GM10248 (cell line): ENCODE data around the gene GATA2.

Source experiments
- CTCF ChIA-PET: fragments of 300-600 bp; sonication (Branson Sonifier 250); formaldehyde crosslinking; extraction: SDS; loops from one replicate; lab custom pipeline; 2021; ENCODE audit warnings: antibody characterized with exemption; lab: Yijun Ruan, JAX
- POLR2A ChIA-PET: fragments of 350-650 bp; sonication (Branson Sonifier 250); formaldehyde crosslinking; extraction: SDS; loops from one replicate; lab custom pipeline; 2020; ENCODE audit warnings: antibody characterized with exemption; lab: Yijun Ruan, JAX
- DNase-seq: peaks from one replicate; pipeline ENCODE4 v3.0.0; 2012; ENCODE audit errors: extremely low spot score
- TF ChIP-seq, protein P1 (sequence below): IDR thresholded peaks from 2 replicates; pipeline ENCODE4 v1.5.1; 2012; ENCODE audit warnings: mild to moderate bottlenecking, low read depth; ENCODE audit errors: extremely low read depth, missing control alignments, control extremely low read depth

Gene GATA2

DNA sequence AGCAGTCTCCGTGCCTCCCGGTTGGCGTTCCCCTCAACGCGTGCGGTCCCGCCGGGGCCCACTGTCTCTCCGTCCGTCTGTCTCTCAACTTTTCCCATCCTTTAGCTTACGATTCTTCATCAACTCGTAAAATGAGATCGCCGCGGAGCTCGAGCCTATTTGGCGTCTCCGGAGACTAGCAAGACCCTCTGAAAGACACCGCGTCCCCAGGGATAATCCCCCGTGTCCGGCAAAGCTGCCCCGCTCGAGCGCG lies 3.4 kb downstream of the GATA2 start:
- no peak for DNase-seq
- CTCF ChIA-PET: interaction anchor here (0.8 to 0.9 kb wide), 4 partner anchors 8 to 176 kb away, joined by 3 read pairs; no protein-coding TSS in a partner anchor
- TF ChIP-seq, protein P1, sequence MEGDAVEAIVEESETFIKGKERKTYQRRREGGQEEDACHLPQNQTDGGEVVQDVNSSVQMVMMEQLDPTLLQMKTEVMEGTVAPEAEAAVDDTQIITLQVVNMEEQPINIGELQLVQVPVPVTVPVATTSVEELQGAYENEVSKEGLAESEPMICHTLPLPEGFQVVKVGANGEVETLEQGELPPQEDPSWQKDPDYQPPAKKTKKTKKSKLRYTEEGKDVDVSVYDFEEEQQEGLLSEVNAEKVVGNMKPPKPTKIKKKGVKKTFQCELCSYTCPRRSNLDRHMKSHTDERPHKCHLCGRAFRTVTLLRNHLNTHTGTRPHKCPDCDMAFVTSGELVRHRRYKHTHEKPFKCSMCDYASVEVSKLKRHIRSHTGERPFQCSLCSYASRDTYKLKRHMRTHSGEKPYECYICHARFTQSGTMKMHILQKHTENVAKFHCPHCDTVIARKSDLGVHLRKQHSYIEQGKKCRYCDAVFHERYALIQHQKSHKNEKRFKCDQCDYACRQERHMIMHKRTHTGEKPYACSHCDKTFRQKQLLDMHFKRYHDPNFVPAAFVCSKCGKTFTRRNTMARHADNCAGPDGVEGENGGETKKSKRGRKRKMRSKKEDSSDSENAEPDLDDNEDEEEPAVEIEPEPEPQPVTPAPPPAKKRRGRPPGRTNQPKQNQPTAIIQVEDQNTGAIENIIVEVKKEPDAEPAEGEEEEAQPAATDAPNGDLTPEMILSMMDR: no peak
- POLR2A ChIA-PET: no interaction called here

DNA sequence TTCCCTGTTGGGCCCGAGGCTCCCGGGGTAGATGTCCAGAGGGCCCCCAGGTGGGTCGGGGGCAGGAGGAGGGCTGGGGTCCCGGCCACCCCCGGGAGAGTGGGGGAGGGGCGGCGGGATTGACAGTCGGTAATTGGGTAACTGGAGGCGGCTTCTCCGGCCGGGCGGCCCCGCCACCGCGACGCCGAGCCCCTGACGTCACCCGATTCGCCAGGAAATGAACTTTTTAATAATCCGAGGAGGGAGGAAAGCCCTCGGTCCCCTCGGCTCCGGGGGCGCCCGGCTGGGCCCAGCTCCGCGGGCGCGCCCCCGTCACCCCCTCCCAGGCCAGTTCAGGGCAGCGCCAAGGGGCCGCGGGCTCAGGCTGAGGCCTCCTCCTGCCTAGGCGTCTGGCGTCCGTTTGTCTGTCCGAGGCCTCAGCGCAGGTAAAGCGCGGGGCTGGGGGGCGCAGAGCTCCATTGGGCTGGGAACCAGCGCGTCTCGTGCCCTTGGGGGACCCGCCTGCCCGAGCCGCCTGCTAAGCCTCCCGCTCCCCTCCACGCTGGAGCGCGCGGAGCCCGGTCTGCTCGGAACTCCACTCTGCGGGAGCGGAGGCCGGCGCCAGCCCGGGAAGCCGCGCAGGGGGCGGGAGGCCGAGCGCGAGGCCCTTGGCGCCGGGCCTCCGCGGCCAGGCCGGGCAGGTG lies 3.9 kb downstream of the GATA2 start:
- no peak for DNase-seq
- TF ChIP-seq, protein P1: no peak
- ChIA-PET CTCF (interaction anchor here (0.8 to 0.9 kb wide), 2 partner anchors 62 to 119 kb away, joined by 3 read pairs; no protein-coding TSS in a partner anchor), POLR2A (no interaction called here)

DNA sequence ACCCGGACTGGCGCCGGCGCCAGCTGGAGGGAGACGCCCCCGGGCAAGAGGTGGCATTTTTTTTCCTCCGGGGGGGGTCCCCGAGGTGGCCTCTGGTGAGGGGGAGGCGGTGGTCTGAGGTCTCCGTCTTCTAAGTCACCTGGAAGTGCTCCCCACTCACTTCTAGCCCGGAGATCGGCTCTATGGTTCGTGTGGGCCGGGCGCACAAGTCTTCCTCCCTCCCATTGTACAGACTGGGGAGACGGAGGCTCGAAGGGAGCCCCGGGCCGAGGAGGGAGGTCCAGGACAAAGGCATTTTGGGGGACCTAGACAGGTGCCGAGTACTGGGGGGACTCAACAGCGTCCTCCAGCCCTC lies 4.4 kb downstream of the GATA2 start:
- ChIA-PET POLR2A (no interaction called here), CTCF (no interaction called here)
- no peak for DNase-seq
- TF ChIP-seq, protein P1: no peak

DNA sequence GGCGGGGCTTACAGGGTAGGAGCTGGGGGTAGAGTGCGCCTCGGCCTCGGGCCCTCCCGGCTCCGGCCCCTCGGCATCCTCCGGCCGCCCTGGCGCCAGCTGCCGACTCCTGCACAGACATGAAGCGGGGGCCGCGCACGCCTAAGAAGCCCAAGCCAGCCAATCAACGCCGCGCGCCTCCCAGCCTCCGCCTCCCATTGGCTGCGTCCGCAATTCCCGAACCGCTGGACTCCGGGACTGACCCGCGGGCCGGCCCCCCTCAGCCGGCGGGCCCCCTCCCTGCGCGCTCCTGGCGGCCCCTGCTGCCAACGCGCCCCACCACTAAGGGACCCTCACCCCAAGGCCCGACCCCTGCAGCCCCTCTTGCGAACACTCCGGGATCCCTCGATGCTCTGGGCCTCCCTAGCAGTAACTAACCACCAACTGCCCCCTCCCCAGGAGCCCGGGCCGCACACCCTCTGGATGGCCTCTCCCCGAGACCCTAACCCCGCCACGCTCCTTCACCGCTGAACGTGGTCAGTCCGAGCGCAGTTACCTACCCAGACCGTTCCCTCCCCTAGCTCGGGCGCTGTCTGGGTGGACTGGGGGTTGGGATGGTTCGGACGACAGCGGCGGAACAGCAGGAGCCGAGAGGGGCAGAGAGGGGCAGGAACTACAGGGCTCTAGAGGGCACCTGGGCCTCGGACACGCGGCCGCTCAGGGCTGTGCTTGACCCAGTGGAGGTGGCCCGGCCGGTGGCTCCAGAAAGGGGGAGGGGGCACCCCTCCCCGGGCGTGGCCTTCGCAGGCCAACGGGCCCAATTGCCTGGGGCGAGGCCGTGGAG lies 5.0 kb downstream of the GATA2 start:
- TF ChIP-seq, protein P1: no peak
- CTCF ChIA-PET: no interaction called here
- POLR2A ChIA-PET: no interaction called here
- peak; percentile 66 for DNase-seq

DNA sequence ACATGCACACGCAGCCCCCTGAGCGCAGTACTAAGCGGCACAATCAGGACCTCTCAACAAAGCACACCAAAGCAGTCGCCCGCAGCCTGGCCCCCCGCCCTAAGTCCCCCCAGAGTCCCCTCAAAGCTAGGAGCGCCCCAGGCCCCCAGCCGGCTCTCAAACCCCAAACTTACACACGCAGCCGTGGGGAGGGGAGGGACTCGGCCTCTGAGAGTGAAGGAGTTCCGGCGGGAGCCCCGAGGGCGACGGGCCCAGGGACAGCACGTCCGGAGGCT lies 5.5 kb downstream of the GATA2 start:
- ChIA-PET POLR2A (no interaction called here), CTCF (no interaction called here)
- DNase-seq: no peak
- TF ChIP-seq, protein P1: no peak

DNA sequence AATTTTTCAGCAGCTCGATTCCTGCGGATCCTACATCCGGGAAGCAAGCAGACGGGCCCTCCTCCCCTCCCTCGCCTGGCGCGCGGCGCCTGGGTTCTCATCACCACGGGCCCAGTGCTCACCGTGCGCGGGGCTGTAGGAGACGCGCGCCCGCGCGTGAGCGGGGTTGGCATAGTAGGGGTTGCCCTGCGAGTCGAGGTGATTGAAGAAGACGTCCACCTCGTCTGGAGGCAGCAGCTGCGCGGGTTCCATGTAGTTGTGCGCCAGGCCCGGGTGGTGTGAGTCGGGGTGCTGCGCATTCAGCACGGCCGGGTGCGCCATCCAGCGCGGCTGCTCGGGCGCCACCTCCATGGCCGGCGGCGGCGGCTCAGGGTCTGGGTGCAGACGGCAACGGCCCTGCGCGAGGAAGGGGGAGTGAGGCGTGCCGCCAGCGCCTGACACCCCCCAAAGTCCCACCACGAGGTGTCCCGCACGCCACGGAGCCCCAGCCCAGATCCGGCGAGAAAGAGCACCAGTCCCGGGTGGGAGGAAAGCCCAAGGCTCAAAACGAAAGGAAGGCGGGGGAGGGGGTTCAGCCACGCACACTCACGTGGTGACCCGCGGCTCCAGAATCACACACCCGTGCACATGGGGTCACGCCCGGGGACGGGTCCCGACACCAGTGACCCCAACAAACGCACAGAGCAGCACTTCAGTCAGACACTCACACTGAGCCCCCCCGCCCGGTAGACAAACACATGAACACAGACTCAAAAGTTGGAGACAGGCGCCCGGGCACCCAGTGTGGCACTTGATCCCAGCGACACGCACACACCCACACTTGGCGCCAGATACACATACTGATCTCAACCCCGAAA lies 6.1 kb downstream of the GATA2 start:
- DNase-seq: no peak
- ChIA-PET CTCF (interaction anchor here (1.1 to 1.2 kb wide), 2 partner anchors 10 to 12 kb away, joined by 4 to 5 read pairs; no protein-coding TSS in a partner anchor), POLR2A (no interaction called here)
- TF ChIP-seq, protein P1: no peak
